Testis (tissue), 2 donors: Measurements from ENCODE around the gene LETM1.

Source experiments
- CTCF ChIP-seq, 3 experiments: fragments of 450-650 bp in 2 of 3; fragments of 200-600 bp in 1 of 3; sonication (generic) in 1 of 3; IDR thresholded peaks; one replicate each; pipeline ENCODE4 v1.5.1; 2016 to 2019; ENCODE audit warnings: antibody characterized with exemption in 3 of 3, mild to moderate bottlenecking in 2 of 3, moderate library complexity in 1 of 3
- POLR2A ChIP-seq: fragments of 450-650 bp; IDR thresholded peaks from one replicate; pipeline ENCODE4 v1.6.1; 2017; ENCODE audit warnings: antibody characterized with exemption, mild to moderate bottlenecking, moderate library complexity

- TF ChIP-seq CTCF (IDR thresholded peaks at IDR 0.05) (no peak), POLR2A (no peak)
Observed at GRCh38 chr4:1841201-1841886, 14.6 kb downstream of the LETM1 start.
